ENCODE results near the gene AP5S1. TPM values are rescaled to one million over a fixed set of nuclear protein-coding genes. Genes with fewer than 3 reads are reported as not detected.

Gene AP5S1
- total and polyA plus RNA-seq, 2 of the 4 experiments (the other 2 are of a cell fraction), result 10.1 to 11.7 TPM

GRCh38 chr20:3798373-3798768, 22.0 kb upstream of the AP5S1 start:
- H3K9me1 ChIP-seq (ENCODE audit: insufficient read depth, low read length), result peaks cover 24% of the 10 kb centered on the region
- 0 out of 2 replicates have a peak overlapping the region, but pooled peaks have one; percentile 66 for H2BK20ac ChIP-seq (ENCODE audit: low read depth, low read length)
- H4K91ac ChIP-seq (ENCODE audit: insufficient read depth, low read depth, low read length), result peak overlapping the region; percentile 29
- no peak overlapping the region for H2AFZ ChIP-seq (replicated peaks; ENCODE audit: low read length, poor library complexity)
- dilution Hi-C loops (cut with HindIII; ENCODE audit: low sequenced_read_pairs, unreplicated experiment), result no loop called here
- no peak overlapping the region for H3K18ac ChIP-seq (ENCODE audit: low read depth, low read length)
- peak overlapping the region; percentile 60 for H2BK120ac ChIP-seq (ENCODE audit: low read depth, low read length)
- H3K14ac ChIP-seq (replicated peaks; ENCODE audit: low read depth, low read length), result peak overlapping the region; percentile 82
- peak overlapping the region; percentile 56; the same call in 1 of the 2 replicates for H3K56ac ChIP-seq (ENCODE audit: extremely low read depth, insufficient read depth, low read length)
- ChIA-PET POLR2A (ENCODE audit: unreplicated experiment) (interaction anchor here (0.5 to 0.7 kb wide), 3 partner anchors 41 to 95 kb away, joined by 3 to 12 read pairs (median 7); no protein-coding TSS in a partner anchor), CTCF (no interaction called here)
- BruUV-seq (replicated peaks), result no TSS peak
- H3K27me3 ChIP-seq (ENCODE audit: control insufficient read depth, insufficient read depth, low read length), result no peaks in the 10 kb centered on the region
- peak overlapping the region; percentile 39 for H2BK5ac ChIP-seq (ENCODE audit: low read depth, low read length, poor library complexity, severe bottlenecking)
- no peaks in the 10 kb centered on the region for H4K20me1 ChIP-seq (ENCODE audit: insufficient read depth, low read length)
- peak overlapping the region; percentile 55 for H2AK9ac ChIP-seq (replicated peaks; ENCODE audit: low read depth, low read length, poor library complexity)
- H3K36me3 ChIP-seq (ENCODE audit: control insufficient read depth, insufficient read depth, low read length), result peaks cover 43% of the 10 kb centered on the region
- peaks cover 26% of the 10 kb centered on the region for H3K4me1 ChIP-seq (ENCODE audit: control insufficient read depth, insufficient read depth, low read length)
- no peak for ATAC-seq (ENCODE audit: low read depth)
- H3K27ac ChIP-seq (ENCODE audit: insufficient read depth, low read length), result peak overlapping the region; percentile 29; the same call in 1 of the 2 replicates
- H4K8ac ChIP-seq (ENCODE audit: low read depth in 2 of 2, low read length in 2 of 2), result peak overlapping the region in 1 of 2 experiments; percentile 44; a peak in 2 of 4 replicates
- H3K23ac ChIP-seq (ENCODE audit: low read depth, low read length), result 0 out of 2 replicates have a peak overlapping the region, but pooled peaks have one; percentile 51
- peak overlapping the region; percentile 19; the same call in 1 of the 2 replicates for H3K9ac ChIP-seq (ENCODE audit: low read depth, low read length)
- H2BK15ac ChIP-seq (ENCODE audit: low read depth, low read length), result no peak overlapping the region; the same call in 2 of the 3 replicates
- in situ Hi-C loops (cut with MboI; ENCODE audit: low sequenced_read_pairs), result no loop called here
- H2AK5ac ChIP-seq (ENCODE audit: low read depth, low read length), result peak overlapping the region; percentile 69; the same call in 1 of the 2 replicates
- H3K79me1 ChIP-seq (ENCODE audit: low read depth in 1 of 2, low read length in 2 of 2), result peaks cover 37 to 80% of the 10 kb centered on the region in 2 experiments
- H3K4me3 ChIP-seq (ENCODE audit: insufficient read depth, low read depth, low read length), result no peak overlapping the region
- H4K5ac ChIP-seq (ENCODE audit: low read depth, low read length), result no peak overlapping the region; the same call in 1 of the 2 replicates
- H3K9me3 ChIP-seq (ENCODE audit: control insufficient read depth, insufficient read depth, low read length), result no peaks in the 10 kb centered on the region
- WGBS, 2 experiments (ENCODE audit: extremely low coverage in 2 of 2, insufficient read length in 1 of 2), result no CpG with 5 or more reads among the region's 5 CpGs
- intact Hi-C loops (cut with micrococcal nuclease), result loop anchor here (2.0 kb wide), 1 partner anchor 14 kb away; no protein-coding TSS in a partner anchor
- TF ChIP-seq BHLHE40 (IDR thresholded peaks at IDR 0.05; ENCODE audit: low read depth, low read length) (no peak), MXI1 (IDR thresholded peaks at IDR 0.05; ENCODE audit: borderline replicate concordance, low read depth, low read length) (no peak), FOS (IDR thresholded peaks at IDR 0.05; ENCODE audit: low read depth, low read length) (no peak), RAD21 (IDR thresholded peaks at IDR 0.05; ENCODE audit: low read length) (no peak), SMC3 (IDR thresholded peaks at IDR 0.05; ENCODE audit: low read depth, low read length) (no peak), ELK1 (IDR thresholded peaks at IDR 0.05; ENCODE audit: borderline replicate concordance, low read depth, low read length) (no peak), CHD1 (IDR thresholded peaks at IDR 0.05; ENCODE audit: low read depth, low read length) (no peak), NFE2L2 (IDR thresholded peaks at IDR 0.05; ENCODE audit: low read depth, low read length) (no peak), MAFK (IDR thresholded peaks at IDR 0.05; ENCODE audit: low read depth, low read length) (no peak), CEBPB (IDR thresholded peaks at IDR 0.05; ENCODE audit: low read depth, low read length) (no peak), POLR2A (IDR thresholded peaks at IDR 0.05; ENCODE audit: low read depth, low read length) (no peak), RCOR1 (IDR thresholded peaks at IDR 0.05; ENCODE audit: insufficient replicate concordance, low read length) (no peak), MAZ (IDR thresholded peaks at IDR 0.05; ENCODE audit: borderline replicate concordance, low read depth, low read length) (no peak), RFX5 (IDR thresholded peaks at IDR 0.05; ENCODE audit: low read depth, low read length) (no peak), CTCF (conservative IDR thresholded peaks at IDR 0.05; ENCODE audit: low read depth, low read length) (no peak), USF2 (IDR thresholded peaks at IDR 0.05; ENCODE audit: low read depth, low read length) (no peak)
- H3K4ac ChIP-seq (ENCODE audit: low read depth, low read length), result peak overlapping the region; percentile 62
- no peak for DNase-seq
- peak overlapping the region; percentile 76 for H3K4me2 ChIP-seq (ENCODE audit: low read depth, low read length)

Data from IMR-90 (cell line).